C1 segment of cervical spinal cord (tissue), 14 donors: Measurements from ENCODE around the gene LSM7.
"Not testable (repeated sequence)": the region's sequence is repeated elsewhere in the genome, so short reads cannot be mapped to it uniquely, and the experiment has no call there.

Experiments used
- DNase-seq, 14 donors: peaks; one replicate each; lab custom pipeline; 2025; lab: John Stamatoyannopoulos, UW

LSM7 gene

DNA sequence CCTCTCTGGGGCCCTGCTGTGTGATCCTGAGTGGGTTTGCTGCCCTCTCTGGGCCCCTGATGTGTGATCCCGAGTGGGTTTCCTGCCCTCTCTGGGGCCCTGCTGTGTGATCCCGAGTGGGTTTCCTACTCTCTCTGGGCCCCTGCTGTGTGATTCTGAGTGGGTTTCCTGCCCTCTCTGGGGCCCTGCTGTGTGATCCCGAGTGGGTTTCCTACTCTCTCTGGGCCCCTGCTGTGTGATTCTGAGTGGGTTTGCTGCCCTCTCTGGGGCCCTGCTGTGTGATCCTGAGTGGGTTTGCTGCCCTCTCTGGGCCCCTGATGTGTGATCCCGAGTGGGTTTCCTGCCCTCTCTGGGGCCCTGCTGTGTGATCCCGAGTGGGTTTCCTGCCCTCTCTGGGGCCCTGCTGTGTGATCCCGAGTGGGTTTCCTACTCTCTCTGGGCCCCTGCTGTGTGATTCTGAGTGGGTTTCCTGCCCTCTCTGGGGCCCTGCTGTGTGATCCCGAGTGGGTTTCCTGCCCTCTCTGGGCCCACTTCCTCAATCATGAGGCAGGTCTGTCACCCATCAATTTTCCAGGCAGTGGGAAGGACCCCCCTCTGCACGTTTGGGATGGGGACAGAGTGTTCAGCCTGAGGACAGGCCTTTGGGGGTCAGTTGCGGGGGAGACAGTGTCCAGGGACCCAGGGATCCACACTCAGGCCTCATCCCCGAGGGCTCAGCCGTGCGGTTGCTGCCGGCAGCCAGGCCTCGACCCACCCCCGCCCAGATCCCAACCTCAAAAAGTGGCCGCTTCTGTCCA, 46.9 kb downstream of the LSM7 start:
- not testable (repeated sequence) for DNase-seq

DNA sequence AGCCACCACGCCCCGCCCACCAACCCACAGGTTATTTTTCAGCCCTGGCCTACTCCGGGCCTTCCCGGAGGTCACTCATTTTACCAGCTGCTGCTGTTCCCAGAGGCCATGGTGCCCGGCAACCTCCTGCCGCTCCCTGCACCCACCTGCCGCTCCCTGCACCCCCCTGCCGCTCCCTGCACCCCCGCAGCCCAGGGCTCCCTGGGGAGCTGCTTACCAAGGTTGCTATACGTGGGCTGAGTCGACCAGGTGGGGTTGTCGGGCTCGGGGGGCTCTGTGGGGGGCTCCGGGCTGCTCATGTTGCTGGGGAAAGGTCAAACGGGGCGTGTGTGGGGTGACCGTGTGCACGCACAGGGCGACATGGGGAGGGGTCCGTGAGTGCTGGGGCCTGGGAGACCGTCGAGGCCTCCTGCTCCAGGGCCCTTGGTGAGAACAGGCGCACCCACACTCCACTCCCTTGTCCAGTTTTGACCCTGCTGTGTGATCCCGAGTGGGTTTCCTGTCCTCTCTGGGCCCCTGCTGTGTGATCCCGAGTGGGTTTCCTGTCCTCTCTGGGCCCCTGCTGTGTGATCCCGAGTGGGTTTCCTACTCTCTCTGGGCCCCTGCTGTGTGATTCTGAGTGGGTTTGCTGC, 47.6 kb downstream of the LSM7 start:
- DNase-seq, result no peak

GRCh38 chr19:2278459-2279158, 49.8 kb downstream of the LSM7 start:
- no peak for DNase-seq

DNA sequence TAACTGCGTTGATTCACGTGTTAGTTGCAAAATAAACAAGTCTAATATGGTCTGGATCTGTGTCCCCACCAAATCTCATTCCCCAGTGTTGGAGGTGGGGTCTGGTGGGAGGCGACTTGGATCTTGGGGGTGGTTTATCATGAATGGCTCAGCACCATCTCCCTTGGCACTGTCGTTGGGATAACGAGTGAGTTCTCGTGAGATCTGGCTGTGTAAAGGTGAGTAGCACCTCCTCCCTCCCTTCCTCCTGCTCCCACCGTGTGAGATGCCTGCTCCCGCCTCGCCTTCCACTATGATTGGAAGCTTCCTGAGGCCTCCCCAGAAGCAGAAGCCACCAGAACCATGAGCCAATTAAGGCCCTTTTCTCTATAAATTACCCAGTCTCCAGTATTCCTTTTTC, 51.2 kb downstream of the LSM7 start:
- no peak for DNase-seq

GRCh38 chr19:2276429-2276986, 51.9 kb downstream of the LSM7 start:
- DNase-seq, result no peak

DNA sequence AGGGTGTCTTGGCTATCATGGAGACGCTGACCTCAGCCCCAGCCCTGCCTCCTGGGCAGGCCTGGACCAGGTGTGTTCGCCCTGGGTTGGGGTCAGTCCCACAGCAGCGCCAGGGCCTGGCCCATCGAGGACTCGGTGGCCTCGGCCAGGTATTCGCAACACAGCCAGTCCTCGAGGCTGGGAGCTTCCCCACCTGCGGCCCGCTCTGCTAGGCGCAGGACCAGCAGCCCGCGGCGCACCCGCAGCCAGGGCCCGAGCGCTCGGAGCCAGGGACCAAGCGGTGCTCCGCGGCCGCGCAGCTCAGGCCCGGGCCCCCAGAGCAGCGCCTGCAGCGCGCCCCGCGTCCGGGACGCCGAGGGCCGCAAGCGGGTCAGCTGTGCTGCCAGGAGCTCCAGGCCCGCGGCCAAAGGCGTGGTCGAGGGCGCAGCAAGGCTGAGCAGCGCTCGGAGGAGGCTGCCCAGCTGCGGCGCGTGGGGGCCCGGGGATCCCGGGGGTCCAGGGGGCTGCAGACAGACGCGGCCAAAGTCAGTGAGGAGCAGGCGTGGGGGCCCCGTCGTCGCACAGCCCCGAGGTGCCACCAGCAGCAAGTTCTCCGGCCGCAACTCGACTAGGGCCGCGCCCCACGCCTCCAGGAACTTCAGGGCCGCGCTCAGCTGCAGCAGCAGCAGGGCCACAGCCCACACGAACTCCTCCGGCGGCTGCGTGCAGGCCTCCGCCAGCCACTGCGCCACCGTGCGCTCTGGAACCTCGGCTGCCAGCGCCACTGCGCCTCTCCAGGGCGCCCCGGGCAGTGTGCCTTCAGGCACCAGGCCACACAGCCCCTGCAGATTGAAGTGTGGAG, 52.6 kb downstream of the LSM7 start:
- DNase-seq, result no peak

DNA sequence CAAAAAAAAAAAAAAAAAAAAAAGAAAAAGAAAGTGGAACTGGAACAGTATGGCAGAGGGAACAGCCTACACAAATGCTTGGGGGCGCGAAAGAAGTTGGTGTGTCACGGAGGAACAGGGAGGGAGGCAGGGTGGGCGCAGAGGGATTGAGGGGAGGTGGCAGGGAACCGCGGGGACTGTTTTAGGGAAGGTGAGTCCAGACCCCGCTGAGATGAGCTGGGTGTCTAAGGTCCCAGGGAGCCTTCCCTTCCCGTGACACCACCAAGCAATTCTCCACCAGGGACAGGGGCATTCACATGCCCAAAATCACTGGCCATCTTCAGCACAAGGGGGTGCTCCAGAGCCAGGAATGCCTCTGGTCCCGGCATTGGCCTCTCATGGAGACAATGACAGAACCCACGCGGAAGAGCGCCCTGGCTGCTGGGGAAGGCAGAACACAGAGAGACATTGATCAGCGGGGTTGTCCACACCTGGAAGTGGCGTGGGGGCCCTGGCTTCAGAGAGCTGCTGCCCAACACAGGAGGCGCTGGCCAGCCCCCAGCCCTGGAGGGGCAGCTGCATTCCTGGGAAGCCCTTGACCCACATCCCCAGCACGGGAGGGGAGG, 53.4 kb downstream of the LSM7 start:
- peak in 9 of 14 donors; percentile 49 to 73 (median 58) for DNase-seq

DNA sequence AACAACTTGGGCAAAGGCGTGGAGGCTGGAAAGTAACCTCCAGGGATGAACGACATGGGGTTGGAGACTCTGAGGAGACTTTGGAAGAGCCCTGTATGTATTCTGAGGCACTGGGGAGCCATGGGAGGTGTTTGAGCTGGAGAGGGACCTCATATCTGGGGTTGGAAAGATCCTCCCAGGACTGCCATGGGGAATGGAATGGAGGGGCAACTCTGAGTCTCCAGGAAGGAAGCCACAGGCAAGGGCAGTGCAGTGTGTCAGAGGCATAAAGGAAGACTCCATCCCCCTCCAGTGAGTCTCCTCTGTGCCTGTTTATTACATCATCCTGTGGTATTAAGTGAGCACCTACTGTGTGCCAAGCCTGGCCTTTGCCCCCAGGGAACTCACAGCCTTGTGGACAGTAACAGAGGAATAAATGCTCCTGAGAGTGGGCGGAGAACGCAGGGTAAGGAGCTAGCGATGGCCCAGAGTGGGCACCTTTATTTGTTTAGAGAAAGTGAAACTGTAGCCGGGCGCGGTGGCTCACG, 54.1 kb downstream of the LSM7 start:
- DNase-seq, result no peak

GRCh38 chr19:2273356-2274184, 54.8 kb downstream of the LSM7 start:
- peak in 11 of 14 donors; percentile 21 to 80 (median 35) for DNase-seq
